Vagina (tissue), 2 donors: ENCODE results near the gene SLC5A12.

Source experiments
- POLR2A ChIP-seq, 2 donors: fragments of 450-650 bp; IDR thresholded peaks; one replicate each; pipeline ENCODE4 v1.6.1; 2017; ENCODE audit warnings: antibody characterized with exemption in 2 of 2, mild to moderate bottlenecking in 2 of 2, moderate library complexity in 2 of 2
- TF ChIP-seq, protein P1 (sequence below), 3 experiments: fragments of 450-650 bp in 2 of 3; fragments of 200-600 bp in 1 of 3; sonication (generic) in 1 of 3; IDR thresholded peaks; one replicate each; pipeline ENCODE4 v1.5.1; 2017 to 2019; ENCODE audit warnings: antibody characterized with exemption in 3 of 3, mild to moderate bottlenecking in 2 of 3, moderate library complexity in 2 of 3

DNA sequence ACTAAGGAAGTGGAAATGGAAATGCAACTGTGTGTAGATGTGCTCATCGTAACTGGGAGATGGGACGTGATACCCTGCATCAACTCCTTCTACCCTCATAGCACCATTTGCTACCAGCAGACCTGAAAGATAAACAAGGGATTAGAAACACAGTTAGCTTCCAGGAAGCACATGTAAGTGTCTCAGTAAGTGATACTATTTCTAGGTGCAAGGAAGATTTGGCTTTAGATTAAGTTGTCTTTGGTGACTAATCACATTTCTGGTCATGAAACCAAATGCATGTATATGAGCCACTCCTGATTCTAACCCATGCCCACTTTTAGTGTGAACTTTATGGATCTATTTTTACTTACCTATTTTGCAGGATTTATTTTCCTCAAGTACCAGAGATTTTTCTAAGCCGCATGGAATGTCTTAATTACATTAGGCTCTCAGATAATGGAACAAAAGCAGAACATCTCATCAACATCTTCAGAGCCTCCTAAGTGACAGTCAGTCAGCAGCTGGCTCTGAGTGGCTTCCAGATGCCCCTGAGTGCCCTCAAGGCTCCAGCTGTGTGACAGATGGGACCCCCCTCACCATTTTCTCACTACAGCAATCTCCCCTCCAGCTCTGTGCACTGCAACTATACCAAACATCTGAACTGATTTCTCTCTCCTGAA lies 21.2 kb downstream of the SLC5A12 start:
- TF ChIP-seq, protein P1, sequence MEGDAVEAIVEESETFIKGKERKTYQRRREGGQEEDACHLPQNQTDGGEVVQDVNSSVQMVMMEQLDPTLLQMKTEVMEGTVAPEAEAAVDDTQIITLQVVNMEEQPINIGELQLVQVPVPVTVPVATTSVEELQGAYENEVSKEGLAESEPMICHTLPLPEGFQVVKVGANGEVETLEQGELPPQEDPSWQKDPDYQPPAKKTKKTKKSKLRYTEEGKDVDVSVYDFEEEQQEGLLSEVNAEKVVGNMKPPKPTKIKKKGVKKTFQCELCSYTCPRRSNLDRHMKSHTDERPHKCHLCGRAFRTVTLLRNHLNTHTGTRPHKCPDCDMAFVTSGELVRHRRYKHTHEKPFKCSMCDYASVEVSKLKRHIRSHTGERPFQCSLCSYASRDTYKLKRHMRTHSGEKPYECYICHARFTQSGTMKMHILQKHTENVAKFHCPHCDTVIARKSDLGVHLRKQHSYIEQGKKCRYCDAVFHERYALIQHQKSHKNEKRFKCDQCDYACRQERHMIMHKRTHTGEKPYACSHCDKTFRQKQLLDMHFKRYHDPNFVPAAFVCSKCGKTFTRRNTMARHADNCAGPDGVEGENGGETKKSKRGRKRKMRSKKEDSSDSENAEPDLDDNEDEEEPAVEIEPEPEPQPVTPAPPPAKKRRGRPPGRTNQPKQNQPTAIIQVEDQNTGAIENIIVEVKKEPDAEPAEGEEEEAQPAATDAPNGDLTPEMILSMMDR (IDR thresholded peaks at IDR 0.05): no peak
- TF ChIP-seq POLR2A (IDR thresholded peaks at IDR 0.05): no peak
